GM21360 (cell line): ENCODE measurements around the gene ETV7.
"Not testable (repeated sequence)": the region's sequence is repeated elsewhere in the genome, so short reads cannot be mapped to it uniquely, and the experiment has no call there.

Experiments used
- ATAC-seq: cut with Tn5 transposase; IDR thresholded peaks from one replicate; pipeline ENCODE4 v1.9.1; 2021; ENCODE audit warnings: mild to moderate bottlenecking, moderate library complexity; ENCODE audit not compliant: unreplicated experiment

Gene ETV7

GRCh38 chr6:36387440-36388303, at the start of gene ETV7:
TSS of gene ETV7 (minus strand) at chr6:36387669. CDS start at chr6:36387541, 128 bp downstream.
- ATAC-seq = no peak

GRCh38 chr6:36436466-36436865, 49.0 kb upstream of the ETV7 start:
- ATAC-seq = no peak

GRCh38 chr6:36432151-36432671, 44.7 kb upstream of the ETV7 start:
- no peak for ATAC-seq

GRCh38 chr6:36431197-36431596, 43.7 kb upstream of the ETV7 start:
- ATAC-seq = no peak

GRCh38 chr6:36430351-36430750, 42.9 kb upstream of the ETV7 start:
- ATAC-seq = no peak

GRCh38 chr6:36428911-36429310, 41.4 kb upstream of the ETV7 start:
- no peak for ATAC-seq

- no peak for ATAC-seq
Measured at GRCh38 chr6:36426622-36427021, 39.2 kb upstream of the ETV7 start.

- ATAC-seq = peak; percentile 88
Measured at GRCh38 chr6:36423101-36423824, 35.8 kb upstream of the ETV7 start.

- no peak for ATAC-seq
Measured at GRCh38 chr6:36422714-36423100, 35.2 kb upstream of the ETV7 start.

- ATAC-seq = no peak
Measured at GRCh38 chr6:36419310-36419709, 31.8 kb upstream of the ETV7 start.

GRCh38 chr6:36418558-36418957, 31.1 kb upstream of the ETV7 start:
- no peak for ATAC-seq

GRCh38 chr6:36414481-36414880, 27.0 kb upstream of the ETV7 start:
- no peak for ATAC-seq

GRCh38 chr6:36413489-36414480, 26.3 kb upstream of the ETV7 start:
- no peak for ATAC-seq

GRCh38 chr6:36409718-36410117, 22.2 kb upstream of the ETV7 start:
- ATAC-seq = not testable (repeated sequence)

GRCh38 chr6:36404164-36404563, 16.7 kb upstream of the ETV7 start:
- ATAC-seq = no peak

- no peak for ATAC-seq
Measured at GRCh38 chr6:36402481-36402880, 15.0 kb upstream of the ETV7 start.

- ATAC-seq = no peak
Measured at GRCh38 chr6:36399970-36400369, 12.5 kb upstream of the ETV7 start.

GRCh38 chr6:36392621-36393020, 5.2 kb upstream of the ETV7 start:
- no peak for ATAC-seq

- no peak for ATAC-seq
Measured at GRCh38 chr6:36389353-36389752, 1.9 kb upstream of the ETV7 start.

- ATAC-seq = no peak
Measured at GRCh38 chr6:36386495-36387439, 702 bp downstream of the ETV7 start.
